H9 (cell line): Measurements from ENCODE around the gene MSMB. TPM values are rescaled to one million over a fixed set of nuclear protein-coding genes. Genes with fewer than 3 reads are reported as not detected.

Experiments
- DNase-seq: peaks from one replicate; pipeline ENCODE4 v3.0.0-alpha.2; 2017
- H2AFZ ChIP-seq: one replicate; pipeline ENCODE4 v1.6.1; 2013; ENCODE audit warnings: mild to moderate bottlenecking, low read length, control low read depth, moderate library complexity
- H2AK5ac ChIP-seq: 2 replicates; pipeline ENCODE4 v1.6.1; 2013; ENCODE audit warnings: low read length, control low read depth, mixed read lengths; ENCODE audit not compliant: insufficient read length
- H2BK120ac ChIP-seq: one replicate; pipeline ENCODE4 v1.6.1; 2013; ENCODE audit warnings: low read depth, mild to moderate bottlenecking, low read length, control low read depth, inconsistent platforms; ENCODE audit not compliant: poor library complexity, severe bottlenecking
- H2BK12ac ChIP-seq: 2 replicates; pipeline ENCODE4 v1.6.1; 2013; ENCODE audit warnings: low read length, control low read depth, mixed read lengths, low read depth; ENCODE audit not compliant: insufficient read length
- H2BK15ac ChIP-seq: 2 replicates; pipeline ENCODE4 v1.6.1; 2013; ENCODE audit warnings: low read depth, low read length, control low read depth
- H2BK20ac ChIP-seq: one replicate; pipeline ENCODE4 v1.6.1; 2013; ENCODE audit warnings: low read depth, mild to moderate bottlenecking, low read length, control low read depth, inconsistent platforms; ENCODE audit not compliant: poor library complexity, severe bottlenecking
- H2BK5ac ChIP-seq: 2 replicates; pipeline ENCODE4 v1.6.1; 2013; ENCODE audit warnings: low read length, control low read depth, mixed read lengths; ENCODE audit not compliant: insufficient read length
- H3K14ac ChIP-seq: 2 replicates; pipeline ENCODE4 v1.6.1; 2013; ENCODE audit warnings: low read length, control low read depth; ENCODE audit not compliant: insufficient read depth
- H3K18ac ChIP-seq: 2 replicates; pipeline ENCODE4 v1.6.1; 2013; ENCODE audit warnings: low read depth, mild to moderate bottlenecking, mixed read lengths, low read length, control low read depth; ENCODE audit not compliant: insufficient read length
- H3K23ac ChIP-seq: 2 replicates; pipeline ENCODE4 v1.6.1; 2013; ENCODE audit warnings: low read length, control low read depth, mixed read lengths, low read depth; ENCODE audit not compliant: insufficient read length
- H3K23me2 ChIP-seq: 2 replicates; pipeline ENCODE4 v1.6.1; 2013; ENCODE audit warnings: low read depth, mild to moderate bottlenecking, mixed read lengths, low read length, control low read depth; ENCODE audit not compliant: insufficient read length, poor library complexity, severe bottlenecking
- H3K27ac ChIP-seq: 2 replicates; pipeline ENCODE4 v1.5.1; 2013; ENCODE audit warnings: low read length, control low read depth, mixed read lengths, low read depth; ENCODE audit not compliant: insufficient read length
- H3K27me3 ChIP-seq: 2 replicates; pipeline ENCODE4 v1.6.1; 2013; ENCODE audit warnings: low read length, control low read depth, inconsistent platforms; ENCODE audit not compliant: insufficient read depth
- H3K4ac ChIP-seq: 2 replicates; pipeline ENCODE4 v1.6.1; 2013; ENCODE audit warnings: low read depth, mild to moderate bottlenecking, control low read depth, inconsistent platforms, low read length, moderate library complexity
- H3K4me1 ChIP-seq: 2 replicates; pipeline ENCODE4 v1.6.1; 2013; ENCODE audit warnings: low read length, control low read depth, inconsistent platforms; ENCODE audit not compliant: insufficient read depth
- H3K4me2 ChIP-seq: 2 replicates; pipeline ENCODE4 v1.6.1; 2013; ENCODE audit warnings: low read length, control low read depth, mixed read lengths; ENCODE audit not compliant: insufficient read length, insufficient read depth
- H3K56ac ChIP-seq: 2 replicates; pipeline ENCODE4 v1.6.1; 2013; ENCODE audit warnings: low read depth, mild to moderate bottlenecking, mixed read lengths, low read length, control low read depth; ENCODE audit not compliant: insufficient read length
- H3K79me1 ChIP-seq: 2 replicates; pipeline ENCODE4 v1.6.1; 2013; ENCODE audit warnings: low read depth, mild to moderate bottlenecking, moderate library complexity, low read length, control low read depth, inconsistent platforms; ENCODE audit not compliant: insufficient read depth, poor library complexity, severe bottlenecking
- H3K79me2 ChIP-seq: 2 replicates; pipeline ENCODE4 v1.6.1; 2013; ENCODE audit warnings: low read length, control low read depth, inconsistent platforms; ENCODE audit not compliant: insufficient read depth
- H3K9ac ChIP-seq: 2 replicates; pipeline ENCODE4 v1.6.1; 2013; ENCODE audit warnings: low read length, control low read depth, mixed read lengths; ENCODE audit not compliant: insufficient read length; ENCODE audit errors: extremely low read depth
- H3K9me3 ChIP-seq: one replicate; pipeline ENCODE4 v1.6.1; 2013; ENCODE audit warnings: low read depth, low read length, inconsistent platforms; ENCODE audit not compliant: control insufficient read depth
- H3T11ph ChIP-seq: one replicate; pipeline ENCODE4 v1.6.1; 2013; ENCODE audit warnings: mild to moderate bottlenecking, low read length, control low read depth, inconsistent platforms
- H4K20me1 ChIP-seq: one replicate; pipeline ENCODE4 v1.6.1; 2013; ENCODE audit not compliant: control insufficient read depth, insufficient read length, insufficient read depth
- H4K5ac ChIP-seq: 2 replicates; pipeline ENCODE4 v1.6.1; 2013; ENCODE audit warnings: low read depth, mild to moderate bottlenecking, mixed read lengths, low read length, control low read depth; ENCODE audit not compliant: insufficient read length
- H4K8ac ChIP-seq: replicated peaks from 2 replicates; pipeline ENCODE4 v1.6.1; 2013; ENCODE audit warnings: low read length, control low read depth, mixed read lengths, low read depth; ENCODE audit not compliant: insufficient read length
- H4K91ac ChIP-seq: 2 replicates; pipeline ENCODE4 v1.6.1; 2013; ENCODE audit warnings: low read depth, mild to moderate bottlenecking, moderate library complexity, mixed read lengths, low read length, control low read depth; ENCODE audit not compliant: insufficient read length
- H3K27ac Mint-ChIP-seq, 3 experiments: 2 replicates in 2 of 3; 3 replicates in 1 of 3; pipeline ENCODE4 v1.8.0; 2020 to 2021; ENCODE audit warnings: mixed read lengths in 3 of 3, mild to moderate bottlenecking in 1 of 3, moderate library complexity in 1 of 3
- H3K27me3 Mint-ChIP-seq: 2 replicates; pipeline ENCODE4 v1.8.0; 2021; ENCODE audit warnings: low read depth, mild to moderate bottlenecking, moderate library complexity, mixed read lengths
- H3K36me3 Mint-ChIP-seq, 3 experiments: 2 replicates in 2 of 3; 3 replicates in 1 of 3; pipeline ENCODE4 v1.8.0; 2020 to 2021; ENCODE audit warnings: low read depth in 3 of 3, mixed read lengths in 3 of 3; ENCODE audit not compliant: insufficient read depth in 1 of 3
- H3K4me1 Mint-ChIP-seq, 2 experiments: 2 replicates each; pipeline ENCODE4 v1.8.0; 2020; ENCODE audit warnings: mixed read lengths in 2 of 2
- H3K4me3 Mint-ChIP-seq, 2 experiments: 2 replicates in 1 of 2; 3 replicates in 1 of 2; pipeline ENCODE4 v1.8.0; 2020 to 2021; ENCODE audit warnings: mild to moderate bottlenecking in 2 of 2, mixed read lengths in 2 of 2, moderate library complexity in 1 of 2
- H3K9me3 Mint-ChIP-seq, 2 experiments: 2 replicates in 1 of 2; 3 replicates in 1 of 2; pipeline ENCODE4 v1.8.0; 2020; ENCODE audit warnings: mild to moderate bottlenecking in 2 of 2, mixed read lengths in 2 of 2, moderate library complexity in 1 of 2
- CTCF ChIP-seq: fragments of 200-600 bp; sonication (generic); conservative IDR thresholded peaks from 3 replicates; pipeline ENCODE4 v1.8.0; 2021; ENCODE audit warnings: antibody characterized with exemption, mild to moderate bottlenecking
- WGBS: extraction: QIAGEN DNeasy Blood & Tissue Kit; methylation state at CpG from one replicate; pipeline ENCODE4 v1.1.7; 2013; ENCODE audit warnings: missing lambda C conversion rate, low lambda C conversion rate, mixed read lengths; ENCODE audit not compliant: insufficient read length; ENCODE audit errors: extremely low coverage; 5-methylcytosine and 5-hydroxymethylcytosine counted together
- total RNA-seq: library from RNA; stranded (reverse); gene quantifications from 2 replicates; pipeline ENCODE4 v1.2.1, GENCODE V29; 2021

The MSMB gene
- total RNA-seq, 1 experiment from 2014 or later: not detected

GRCh38 chr10:46037107-46037825, 8.8 kb downstream of the MSMB start:
- H3K36me3 Mint-ChIP-seq: no peaks in the 10 kb centered on the region

More at GRCh38 chr10:46037107-46037825, 8.8 kb downstream of the MSMB start:
- H3K56ac ChIP-seq: no peak overlapping the region
- H3K9me3 ChIP-seq: no peaks in the 10 kb centered on the region
- TF ChIP-seq CTCF: no peak
- no peaks in the 10 kb centered on the region for H3K79me2 ChIP-seq
- no peaks in the 10 kb centered on the region for H3K27me3 ChIP-seq
- H3K4me1 ChIP-seq: no peaks in the 10 kb centered on the region
- no peaks in the 10 kb centered on the region for H3K27me3 Mint-ChIP-seq
- no peaks in the 10 kb centered on the region for H3K23me2 ChIP-seq
- H4K8ac ChIP-seq: no peak overlapping the region
- no peak overlapping the region for H4K5ac ChIP-seq
- no peak overlapping the region for H3K14ac ChIP-seq
- H3K18ac ChIP-seq: no peak overlapping the region
- H2BK12ac ChIP-seq: no peak overlapping the region
- H2AK5ac ChIP-seq: no peak overlapping the region
- H3K79me1 ChIP-seq: no peaks in the 10 kb centered on the region
- H3K9me3 Mint-ChIP-seq: no peaks in the 10 kb centered on the region
- H2BK120ac ChIP-seq: no peak overlapping the region
- no peak overlapping the region for H2BK15ac ChIP-seq
- no peak overlapping the region for H2AFZ ChIP-seq
- no peak overlapping the region for H2BK20ac ChIP-seq
- H3K4ac ChIP-seq: no peak overlapping the region
- no peak overlapping the region for H3K4me2 ChIP-seq
- no peak overlapping the region for H3K23ac ChIP-seq
- H3K4me1 Mint-ChIP-seq: no peaks in the 10 kb centered on the region
- no peak overlapping the region for H4K91ac ChIP-seq
- H3K27ac ChIP-seq: no peak overlapping the region
- H3K9ac ChIP-seq: no peak overlapping the region
- no peak overlapping the region for H3T11ph ChIP-seq
- no peaks in the 10 kb centered on the region for H4K20me1 ChIP-seq
- no peak overlapping the region for H3K27ac Mint-ChIP-seq
- H3K4me3 Mint-ChIP-seq: no peak overlapping the region
- no peak for DNase-seq
- no peak overlapping the region for H2BK5ac ChIP-seq
- no CpG with 5 or more reads among the region's 8 CpGs for WGBS
